BJ (cell line): ENCODE measurements around the gene OR11G2. TPM values are rescaled to one million over a fixed set of nuclear protein-coding genes. Genes with fewer than 3 reads are reported as not detected.

Experiments
- CTCF ChIA-PET: fragments of 350-600 bp; formaldehyde crosslinking; extraction: SDS; loops from one replicate; lab custom pipeline; 2021; ENCODE audit warnings: antibody characterized with exemption, inconsistent platforms; lab: Yijun Ruan, JAX
- POLR2A ChIA-PET: fragments of 300-600 bp; sonication (Branson Sonifier 250); formaldehyde crosslinking; extraction: SDS; loops from one replicate; lab custom pipeline; 2021; ENCODE audit warnings: antibody characterized with exemption; lab: Charles Lee
- DNase-seq: peaks from one replicate; pipeline ENCODE4 v3.0.0-alpha.2; 2011; ENCODE audit warnings: low read depth
- H3K27me3 ChIP-seq: 2 replicates; pipeline ENCODE4 v1.6.0; 2011; ENCODE audit warnings: low read length; ENCODE audit not compliant: control insufficient read depth, insufficient read depth
- H3K36me3 ChIP-seq: 2 replicates; pipeline ENCODE4 v1.5.1; 2011; ENCODE audit warnings: low read length; ENCODE audit not compliant: control insufficient read depth, insufficient read depth
- H3K4me3 ChIP-seq: 2 replicates; pipeline ENCODE4 v1.5.1; 2011; ENCODE audit warnings: low read depth, mild to moderate bottlenecking, control low read depth, low read length
- CTCF ChIP-seq: IDR thresholded peaks from 2 replicates; pipeline ENCODE4 v1.5.1; 2011; ENCODE audit warnings: low read depth, mild to moderate bottlenecking, control low read depth, inconsistent platforms, low read length, moderate library complexity; ENCODE audit not compliant: insufficient read depth
- polyA plus RNA-seq: library from polyadenylated mRNA; depleted of rRNA; stranded (reverse); fragments of >200 nt; gene quantifications from 2 replicates; pipeline ENCODE4 v1.2.3, GENCODE V29; 2011

OR11G2 gene
- polyA plus RNA-seq, 1 experiment, result not detected

GRCh38 chr14:20176330-20176729 is 14.4 kb upstream of the OR11G2 start:
- ChIA-PET POLR2A (no interaction called here), CTCF (no interaction called here)
- Histone ChIP-seq H3K36me3 (no peaks in the 10 kb centered on the region), H3K27me3 (no peaks in the 10 kb centered on the region), H3K4me3 (no peak overlapping the region)
- no peak for DNase-seq
- TF ChIP-seq CTCF, result no peak

GRCh38 chr14:20177433-20177974 is 13.2 kb upstream of the OR11G2 start:
- H3K27me3 ChIP-seq, result no peaks in the 10 kb centered on the region
- DNase-seq, result no peak
- no peak overlapping the region for H3K4me3 ChIP-seq
- H3K36me3 ChIP-seq, result no peaks in the 10 kb centered on the region
- ChIA-PET POLR2A (no interaction called here), CTCF (interaction anchor here (0.6 kb wide), 1 partner anchor 16 kb away, joined by 3 read pairs; no protein-coding TSS in a partner anchor)
- TF ChIP-seq CTCF, result no peak

DNA sequence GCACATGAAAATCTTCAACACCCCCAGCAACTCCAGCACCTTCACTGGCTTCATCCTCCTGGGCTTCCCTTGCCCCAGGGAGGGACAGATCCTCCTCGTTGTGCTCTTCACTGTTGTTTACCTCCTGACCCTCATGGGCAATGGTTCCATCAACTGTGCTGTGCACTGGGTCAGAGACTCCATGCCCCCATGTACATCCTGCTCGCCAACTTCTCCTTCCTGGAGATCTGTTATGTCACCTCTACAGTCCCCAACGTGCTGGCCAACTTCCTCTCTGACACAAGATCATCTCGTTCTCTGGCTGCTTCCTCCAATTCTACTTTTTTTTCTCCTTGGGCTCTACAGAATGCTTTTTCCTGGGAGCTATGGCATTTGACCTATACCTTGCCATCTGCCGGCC is 11.5 kb upstream of the OR11G2 start:
- no peaks in the 10 kb centered on the region for H3K27me3 ChIP-seq
- DNase-seq, result no peak
- CTCF ChIA-PET, result no interaction called here
- POLR2A ChIA-PET, result no interaction called here
- H3K4me3 ChIP-seq, result no peak overlapping the region
- H3K36me3 ChIP-seq, result no peaks in the 10 kb centered on the region
- no peak for TF ChIP-seq CTCF

DNA sequence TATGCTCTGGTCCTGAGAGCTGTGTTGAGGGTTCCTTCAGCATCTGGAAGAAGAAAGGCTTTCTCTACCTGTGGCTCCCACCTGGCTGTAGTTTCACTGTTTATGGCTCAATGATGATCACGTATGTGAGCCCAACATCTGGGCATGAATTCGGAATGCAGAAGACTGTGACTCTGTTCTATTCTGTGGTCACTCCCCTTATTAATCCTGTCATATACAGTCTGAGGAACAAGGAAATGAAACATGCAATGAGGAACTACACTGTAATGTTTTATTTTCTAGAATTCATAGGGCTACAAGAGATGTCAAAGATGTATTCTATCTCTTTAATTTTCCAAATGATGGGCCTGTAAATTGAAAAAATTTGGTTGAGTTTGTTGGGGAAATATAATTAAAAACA is 10.8 kb upstream of the OR11G2 start:
- no peaks in the 10 kb centered on the region for H3K36me3 ChIP-seq
- TF ChIP-seq CTCF, result no peak
- no peak for DNase-seq
- ChIA-PET POLR2A (no interaction called here), CTCF (no interaction called here)
- H3K27me3 ChIP-seq, result no peaks in the 10 kb centered on the region
- H3K4me3 ChIP-seq, result no peak overlapping the region

GRCh38 chr14:20180486-20180885 is 10.2 kb upstream of the OR11G2 start:
- ChIA-PET CTCF (no interaction called here), POLR2A (no interaction called here)
- no peak overlapping the region for H3K4me3 ChIP-seq

More at GRCh38 chr14:20180486-20180885, 10.2 kb upstream of the OR11G2 start:
- TF ChIP-seq CTCF, result no peak
- no peak for DNase-seq
- Histone ChIP-seq H3K27me3 (no peaks in the 10 kb centered on the region), H3K36me3 (no peaks in the 10 kb centered on the region)
